Ramos (cell line): ENCODE data around the gene NBAS.
"Not testable (repeated sequence)": the region's sequence is repeated elsewhere in the genome, so short reads cannot be mapped to it uniquely, and the experiment has no call there.

ENCODE experiments used
- in situ Hi-C: fragments of 300-500 bp; cut with MboI; formaldehyde crosslinking; loops from one replicate; pipeline ENCODE4 v1.14.3; 2022; ENCODE audit warnings: low sequenced_read_pairs; ENCODE audit not compliant: unreplicated experiment

The NBAS gene

GRCh38 chr2:15538792-15539191, 22.3 kb downstream of the NBAS start:
- in situ Hi-C loops, result no loop called here

DNA sequence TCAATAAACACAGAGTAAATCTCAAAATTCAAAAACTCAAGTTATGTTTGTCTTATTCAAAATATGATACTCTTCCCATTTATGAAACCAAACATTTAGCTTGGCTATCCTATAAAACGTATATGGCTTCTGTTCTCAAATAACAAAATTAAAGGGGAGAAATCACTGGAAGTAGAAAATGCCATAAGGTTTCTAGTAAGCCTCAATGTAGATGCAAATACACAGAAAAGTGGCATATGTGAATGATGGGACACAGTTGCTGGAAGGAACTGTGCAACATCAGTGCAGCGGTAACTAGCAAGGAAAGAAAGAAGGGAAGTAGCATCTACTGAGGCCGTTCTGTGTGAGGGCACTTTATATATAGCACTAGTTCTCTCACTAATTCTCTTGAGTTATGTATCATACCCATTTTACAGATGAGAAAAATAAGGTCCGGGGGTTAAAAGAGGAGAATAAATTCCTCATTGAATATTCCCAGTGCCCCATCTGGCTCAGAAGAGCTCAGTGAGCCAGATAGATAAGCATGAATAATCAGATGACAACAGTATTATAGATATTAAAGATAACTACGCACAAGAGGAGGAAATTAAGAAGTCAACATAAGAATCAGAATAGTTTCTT, 27.2 kb downstream of the NBAS start:
- in situ Hi-C loops, result no loop called here

DNA sequence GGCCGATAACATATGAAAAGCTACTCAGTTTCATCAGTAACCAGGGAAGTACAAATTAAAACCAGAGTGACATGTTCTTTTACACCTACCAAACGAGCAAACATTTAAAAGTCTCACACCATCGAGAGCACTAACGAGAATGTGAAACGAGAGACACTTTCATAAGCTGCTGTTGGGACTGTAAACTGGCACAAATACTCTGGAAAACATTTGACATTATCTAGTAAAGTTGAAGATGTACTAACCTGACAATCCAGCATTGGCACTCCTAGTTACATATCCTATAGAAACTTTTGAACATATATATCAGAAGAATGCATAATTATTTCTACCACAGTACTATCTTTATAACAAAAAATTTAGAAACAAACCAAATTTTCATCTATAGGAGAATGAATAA, 28.1 kb downstream of the NBAS start:
- in situ Hi-C loops, result no loop called here

- in situ Hi-C loops, result no loop called here
Measured at GRCh38 chr2:15531095-15531854, 29.9 kb downstream of the NBAS start.

DNA sequence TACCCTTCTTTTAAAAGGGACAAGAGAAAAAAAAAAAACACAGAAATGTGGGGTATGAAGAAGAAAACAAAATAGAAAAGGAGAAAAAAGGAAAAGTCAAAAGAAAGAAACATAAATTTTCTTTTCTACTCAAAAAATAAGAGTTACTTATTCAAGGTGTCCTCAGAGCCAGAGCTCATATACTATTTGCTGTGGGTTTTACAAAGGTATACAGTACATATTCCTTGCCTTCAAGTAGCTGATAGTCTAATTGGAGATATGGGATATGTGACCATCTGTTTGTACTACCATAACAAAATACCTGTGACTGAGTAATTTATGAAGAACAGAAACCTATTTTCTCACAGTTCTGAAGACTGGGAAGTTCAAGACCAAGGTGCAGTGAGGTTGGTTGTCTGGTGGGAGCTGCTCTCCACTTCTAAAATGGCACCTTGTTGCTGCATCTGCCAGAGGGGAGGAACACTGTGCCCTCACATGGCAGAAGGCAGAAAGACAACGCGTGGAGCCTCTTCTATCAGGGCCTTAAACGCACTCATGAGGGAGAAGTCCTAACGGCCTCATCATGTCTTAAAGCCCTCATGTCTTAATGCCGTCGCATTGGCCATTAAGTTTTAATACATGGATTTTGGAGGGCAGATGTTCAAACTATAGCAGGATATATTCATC, 33.9 kb downstream of the NBAS start:
- in situ Hi-C loops, result no loop called here

DNA sequence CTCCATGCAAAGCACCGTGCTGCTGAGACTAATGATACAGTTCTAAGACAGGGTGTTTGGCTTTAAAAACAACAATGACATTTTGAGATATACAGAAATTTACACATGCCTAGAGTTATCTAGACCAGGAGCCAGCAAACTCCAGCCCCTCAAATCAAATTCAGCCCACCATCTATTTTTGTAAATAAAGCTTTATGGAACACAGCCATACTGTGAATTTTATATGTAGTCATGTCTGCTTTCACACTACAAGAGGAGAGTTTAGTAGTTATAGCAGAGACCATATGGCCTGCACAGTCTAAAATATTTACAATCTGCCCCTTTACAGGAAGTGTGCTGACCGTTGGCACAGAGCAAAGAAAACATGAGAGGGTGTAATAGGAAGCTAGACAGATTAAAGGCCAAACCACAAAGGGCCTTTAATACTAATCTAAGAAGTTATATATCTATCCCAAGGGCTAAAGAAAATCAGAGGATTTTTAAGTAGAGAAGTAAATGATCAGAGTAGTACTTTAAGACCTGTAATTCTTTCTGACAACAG, 39.4 kb downstream of the NBAS start:
- in situ Hi-C loops, result no loop called here

- in situ Hi-C loops, result no loop called here
Measured at GRCh38 chr2:15520346-15520745, 40.8 kb downstream of the NBAS start.

DNA sequence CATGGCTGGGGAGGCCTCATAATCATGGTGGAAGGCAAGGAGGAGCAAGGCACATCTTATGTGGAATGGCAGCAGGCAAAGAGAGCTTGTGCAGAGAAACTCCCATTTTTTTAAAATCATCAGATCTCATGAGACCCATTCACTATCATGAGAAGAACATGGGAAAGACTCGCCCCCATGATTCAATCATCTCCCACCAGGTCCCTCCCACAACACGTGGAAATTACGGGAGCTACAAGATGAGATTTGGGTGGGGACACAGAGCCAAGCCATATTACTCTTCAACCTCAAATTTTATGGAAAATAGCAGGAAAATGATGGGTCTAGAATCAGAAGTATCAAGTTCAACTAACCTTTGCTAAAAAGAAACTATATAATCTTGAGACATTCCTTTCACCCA, 42.4 kb downstream of the NBAS start:
- in situ Hi-C loops, result not testable (repeated sequence)

DNA sequence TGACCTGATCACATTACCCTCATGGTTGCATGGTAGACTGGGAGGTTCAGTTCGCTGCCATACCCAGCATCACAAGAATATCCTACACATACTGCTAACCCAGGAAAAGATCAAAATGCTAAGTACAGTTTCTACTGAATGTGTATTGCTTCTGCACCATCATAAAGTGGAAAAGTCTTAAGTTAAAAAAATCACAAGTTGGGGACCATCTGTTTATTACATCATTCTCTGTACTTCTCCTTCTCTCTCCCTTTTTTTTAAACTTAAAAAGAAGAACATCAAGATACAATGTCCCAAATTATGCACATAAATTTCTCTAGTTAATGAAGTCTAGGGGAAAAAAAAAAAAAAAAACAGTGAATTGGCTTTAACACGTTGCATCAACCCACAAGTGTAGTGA, 43.3 kb downstream of the NBAS start:
- in situ Hi-C loops, result no loop called here

GRCh38 chr2:15511686-15512085, 49.4 kb downstream of the NBAS start:
- in situ Hi-C loops, result no loop called here

DNA sequence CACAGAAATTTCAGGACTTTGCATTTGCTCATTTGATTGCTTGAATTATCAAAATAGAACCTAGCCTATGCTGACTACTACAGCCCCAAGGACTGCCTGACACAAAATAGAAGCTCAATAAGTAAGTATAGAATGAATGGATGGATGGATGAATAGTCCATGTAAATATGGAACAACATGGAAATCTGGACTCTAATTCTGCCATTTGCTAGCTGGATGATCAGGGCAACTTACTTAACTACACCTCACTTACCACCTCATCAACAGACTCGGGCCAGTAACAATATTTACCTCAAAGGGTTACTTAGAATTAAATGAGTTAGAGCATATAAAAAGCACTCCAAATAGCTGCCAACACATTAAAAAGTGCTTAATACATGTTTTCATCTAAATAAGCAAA, 50.6 kb downstream of the NBAS start:
- in situ Hi-C loops, result no loop called here

- in situ Hi-C loops, result no loop called here
Measured at GRCh38 chr2:15510131-15510530, 51.0 kb downstream of the NBAS start.

- in situ Hi-C loops, result no loop called here
Measured at GRCh38 chr2:15507697-15508096, 53.4 kb downstream of the NBAS start.

GRCh38 chr2:15507061-15507460, 54.1 kb downstream of the NBAS start:
- in situ Hi-C loops, result no loop called here

DNA sequence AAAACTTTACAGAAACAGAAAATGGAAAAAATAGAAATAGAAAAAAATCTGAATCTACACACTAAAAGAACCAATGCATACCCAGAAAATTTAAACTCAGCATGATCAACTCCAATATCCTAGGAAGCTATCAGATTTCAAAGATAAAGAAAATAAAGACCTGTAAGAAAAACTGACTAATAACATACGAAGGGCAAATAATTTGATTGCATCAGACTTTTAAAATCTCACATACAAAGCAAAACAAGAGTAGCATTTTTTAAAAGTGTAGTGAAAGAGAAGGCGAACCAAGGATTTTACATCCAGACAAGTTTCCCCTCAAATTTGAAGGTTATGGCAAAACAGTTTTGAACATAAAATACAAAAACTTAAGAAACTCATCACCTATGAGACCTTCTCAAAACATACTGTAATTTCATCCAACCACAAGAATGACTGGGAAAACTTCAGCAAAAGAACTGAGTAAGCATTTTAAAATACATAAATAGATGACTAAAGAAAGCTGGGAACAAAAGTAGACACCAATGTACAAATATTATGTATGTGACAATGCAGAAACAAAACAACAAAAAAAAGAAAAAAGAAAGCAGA, 54.8 kb downstream of the NBAS start:
- in situ Hi-C loops, result no loop called here

- in situ Hi-C loops, result no loop called here
Measured at GRCh38 chr2:15504882-15505663, 56.1 kb downstream of the NBAS start.

DNA sequence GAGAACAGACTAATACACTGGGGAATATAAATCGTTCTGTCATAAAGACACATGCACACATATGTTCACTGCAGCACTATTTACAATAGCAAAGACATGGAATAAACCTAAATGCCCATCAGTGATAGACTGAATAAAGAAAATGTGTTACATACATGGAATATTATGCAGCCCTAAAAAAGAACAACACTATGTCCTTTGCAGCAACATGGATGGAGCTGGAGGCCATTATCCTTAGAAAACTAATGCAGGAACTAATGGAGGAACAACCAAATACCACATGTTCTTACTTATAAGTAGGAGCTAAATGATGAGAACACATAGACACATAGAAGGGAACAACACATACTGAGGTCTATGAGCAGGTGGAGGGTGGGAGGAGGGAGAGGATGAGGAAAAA, 61.9 kb downstream of the NBAS start:
- in situ Hi-C loops, result not testable (repeated sequence)

DNA sequence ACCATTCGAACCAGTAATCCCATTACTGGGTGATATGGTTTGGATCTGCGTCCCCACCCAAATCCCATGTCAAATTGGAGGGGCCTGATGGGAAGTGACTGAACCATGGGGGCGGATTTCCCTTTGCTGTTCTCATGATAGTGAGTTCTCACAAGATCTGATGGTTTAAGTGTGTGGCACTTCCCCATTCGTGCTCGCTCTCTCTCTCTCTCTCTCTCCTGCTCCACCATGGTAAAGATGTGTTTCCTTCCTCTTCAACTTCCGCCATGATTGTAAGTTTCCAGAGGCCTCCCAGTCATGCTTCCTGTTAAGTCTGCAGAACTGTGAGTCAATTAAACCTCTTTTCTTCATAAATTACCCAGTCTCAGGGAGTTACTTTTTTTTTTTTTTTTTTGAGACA, 62.6 kb downstream of the NBAS start:
- in situ Hi-C loops, result no loop called here

- in situ Hi-C loops, result no loop called here
Measured at GRCh38 chr2:15494877-15495276, 66.3 kb downstream of the NBAS start.

- in situ Hi-C loops, result no loop called here
Measured at GRCh38 chr2:15492773-15493325, 68.3 kb downstream of the NBAS start.
